Sigmoid colon (tissue), 7 donors: ENCODE data around the gene MAP1LC3B2. TPM values are rescaled to one million over a fixed set of nuclear protein-coding genes. Genes with fewer than 3 reads are reported as not detected.
A peak's percentile ranks its signal among the peaks of the same experiment; 100 is the strongest.

Source experiments
- DNase-seq: peaks from one replicate; pipeline ENCODE4 v3.0.0-alpha.2; 2019
- H3K27ac ChIP-seq, 4 donors: fragments of 200-600 bp; sonication (generic); one replicate each; pipeline ENCODE4 v1.5.1; 2016 to 2019; ENCODE audit warnings: mild to moderate bottlenecking in 1 of 4
- H3K27me3 ChIP-seq, 3 donors: fragments of 200-600 bp; sonication (generic); one replicate each; pipeline ENCODE4 v1.5.1; 2019; ENCODE audit warnings: mild to moderate bottlenecking in 1 of 3
- H3K36me3 ChIP-seq, 4 donors: fragments of 200-600 bp; sonication (generic); one replicate each; pipeline ENCODE4 v1.5.1; 2016 to 2019
- H3K4me1 ChIP-seq, 4 donors: fragments of 200-600 bp; sonication (generic); one replicate each; pipeline ENCODE4 v1.5.1; 2017 to 2019
- H3K4me3 ChIP-seq, 4 donors: fragments of 200-600 bp; sonication (generic); one replicate each; pipeline ENCODE4 v1.5.1; 2017 to 2019; ENCODE audit warnings: mild to moderate bottlenecking in 2 of 4, moderate library complexity in 1 of 4
- H3K9me3 ChIP-seq, 4 donors: fragments of 200-600 bp in 3 of 4; sonication (generic) in 3 of 4; one replicate each; pipeline versions ENCODE4 v1.5.1 to v1.6.1; 2013 to 2019
- EP300 ChIP-seq, 4 donors: sonication (generic); formaldehyde crosslinking; IDR thresholded peaks; one replicate each; pipeline ENCODE4 v1.6.1; 2017; ENCODE audit warnings: antibody characterized with exemption in 4 of 4
- POLR2A ChIP-seq, 2 donors: fragments of 450-650 bp; IDR thresholded peaks; one replicate each; pipeline ENCODE4 v1.6.1; 2016; ENCODE audit warnings: antibody characterized with exemption in 2 of 2, mild to moderate bottlenecking in 2 of 2, moderate library complexity in 2 of 2
- POLR2AphosphoS5 ChIP-seq, 4 donors: sonication (generic); formaldehyde crosslinking; IDR thresholded peaks; one replicate each; pipeline ENCODE4 v1.6.1; 2017; ENCODE audit warnings: antibody characterized with exemption in 4 of 4
- WGBS, 2 donors: extraction: QIAGEN DNeasy Blood & Tissue Kit; methylation state at CpG; one replicate each; pipeline ENCODE4 v1.1.7; 2013; 5-methylcytosine and 5-hydroxymethylcytosine counted together
- intact Hi-C: fragments of 100-400 bp; cut with DNase I; formaldehyde crosslinking; loops from one replicate; pipeline ENCODE4 v1.15.1; 2023
- polyA plus RNA-seq, 3 donors: library from polyadenylated mRNA; stranded (reverse); fragments of 200-250 nt; gene quantifications; one replicate each; pipeline ENCODE4 v1.2.3, GENCODE V29; 2013
- total RNA-seq, 4 donors: library from RNA; depleted of rRNA; stranded (reverse); fragments of >200 nt; gene quantifications; one replicate each; pipeline ENCODE4 v1.1.0, GENCODE V29; 2016
- TF ChIP-seq, protein P1 (sequence below), 4 experiments: fragments of 450-650 bp in 3 of 4; fragments of 200-600 bp in 1 of 4; IDR thresholded peaks; one replicate each; pipeline ENCODE4 v1.5.1; 2016 to 2019; ENCODE audit warnings: antibody characterized with exemption in 4 of 4, mild to moderate bottlenecking in 3 of 4, moderate library complexity in 2 of 4
- donor health status: healthy with polysubstance abuse.
- donor health status: Bipolar disorder and iron deficiency.
- donor health status: healthy.

MAP1LC3B2 gene
- total and polyA plus RNA-seq, 7 donors = 0.90 to 6.2 (median 2.9) TPM; not detected in 3

DNA sequence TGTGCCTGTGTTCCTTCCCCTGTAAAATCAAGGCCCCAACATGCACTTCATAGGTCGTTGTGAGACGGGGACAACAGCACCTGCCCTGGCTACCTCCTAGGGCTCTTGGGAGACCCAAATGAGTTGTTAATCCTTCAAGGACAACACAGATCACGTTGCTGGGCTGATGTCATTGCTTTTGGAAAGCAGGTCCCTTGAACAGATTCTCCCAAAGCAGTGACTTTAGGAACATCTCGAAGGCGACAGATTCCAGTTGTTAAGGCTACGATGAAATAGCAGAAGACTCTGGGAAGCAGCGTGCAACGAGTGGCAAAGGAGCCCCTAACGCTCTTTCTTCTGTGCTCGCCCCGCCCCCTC, 26.2 kb upstream of the MAP1LC3B2 start:
- no peaks in the 10 kb centered on the region for H3K27me3 ChIP-seq
- no peaks in the 10 kb centered on the region for H3K9me3 ChIP-seq
- H3K4me3 ChIP-seq = peak overlapping the region; percentile 42 to 61 (median 52)
- no peak for DNase-seq
- peaks cover 0 to 35% (median 30%) of the 10 kb centered on the region in 4 donors for H3K4me1 ChIP-seq
- intact Hi-C loops = loop anchor here (5.0 kb wide), 3 partner anchors 64 to 256 kb away; partner anchors contain the start of gene MED13L
- H3K27ac ChIP-seq = peak overlapping the region; percentile 83 to 89 (median 84)
- no peaks in the 10 kb centered on the region for H3K36me3 ChIP-seq
- TF ChIP-seq EP300 (IDR thresholded peaks at IDR 0.05) (no peak), POLR2AphosphoS5 (IDR thresholded peaks at IDR 0.05) (no peak)
- WGBS, 2 donors = 2 to 3% methylated on average over 11 of the region's 11 CpGs

DNA sequence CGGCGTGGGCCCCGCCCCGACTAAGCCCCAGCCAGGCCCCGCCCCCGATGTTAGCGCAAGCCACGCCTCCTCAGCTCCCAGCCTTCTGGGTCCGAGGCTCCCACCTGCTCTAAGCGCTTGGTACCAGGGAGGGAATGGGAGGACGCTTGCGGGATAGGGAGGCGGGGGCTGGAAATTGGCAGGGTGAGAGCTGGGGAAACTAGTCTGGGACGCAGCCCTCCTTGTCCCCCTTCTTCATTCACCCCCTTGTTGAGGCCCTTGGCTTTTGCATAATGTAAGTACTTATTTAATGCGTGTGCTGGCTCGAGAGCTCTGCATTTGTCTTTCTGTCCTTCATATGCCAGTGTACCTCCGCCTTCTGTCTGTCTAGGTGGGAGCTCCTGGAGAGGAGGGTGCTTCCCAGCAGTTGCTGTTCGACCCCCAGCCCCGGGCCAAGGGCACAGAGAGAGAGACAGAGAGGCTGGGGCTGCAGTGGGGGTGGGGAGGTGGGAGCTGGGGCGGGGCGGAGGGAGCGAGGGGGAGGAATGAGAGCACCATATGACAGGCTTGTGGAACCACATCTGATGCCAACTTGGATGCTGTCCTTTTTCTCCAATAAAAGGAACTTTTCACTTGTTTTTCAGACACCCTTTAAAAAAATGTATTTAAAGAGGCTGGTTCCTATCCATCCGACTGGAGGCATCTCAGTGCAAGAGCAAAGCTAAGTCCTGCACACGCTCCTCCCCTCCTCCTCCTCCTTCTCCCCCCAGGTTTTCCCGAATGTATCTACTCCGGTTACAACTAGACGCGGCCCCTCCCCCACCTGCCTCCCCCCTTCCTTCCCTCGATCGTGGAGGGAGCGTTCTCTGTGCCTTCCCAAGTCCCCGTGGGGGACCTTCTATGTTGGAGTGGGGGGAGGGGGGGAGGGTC, 25.6 kb upstream of the MAP1LC3B2 start:
- Histone ChIP-seq H3K27me3 (no peaks in the 10 kb centered on the region), H3K4me1 (peaks cover 0 to 30% (median 28%) of the 10 kb centered on the region in 4 donors), H3K36me3 (no peaks in the 10 kb centered on the region), H3K4me3 (peak overlapping the region; percentile 42 to 61 (median 52)), H3K27ac (peak overlapping the region; percentile 83 to 89 (median 84)), H3K9me3 (no peaks in the 10 kb centered on the region)
- WGBS, 2 donors = 1% methylated on average over 32 of the region's 32 CpGs
- peak; percentile 93 for DNase-seq
- intact Hi-C loops = loop anchor here (2.0 to 5.0 kb wide), 4 partner anchors 64 to 256 kb away; partner anchors contain the start of gene MED13L
- TF ChIP-seq POLR2AphosphoS5 (IDR thresholded peaks at IDR 0.05) (peak; percentile 54 to 79 (median 60)), EP300 (IDR thresholded peaks at IDR 0.05) (peak in 1 of 4 donors; percentile 22), POLR2A (IDR thresholded peaks at IDR 0.05) (no peak)
- TF ChIP-seq, protein P1, sequence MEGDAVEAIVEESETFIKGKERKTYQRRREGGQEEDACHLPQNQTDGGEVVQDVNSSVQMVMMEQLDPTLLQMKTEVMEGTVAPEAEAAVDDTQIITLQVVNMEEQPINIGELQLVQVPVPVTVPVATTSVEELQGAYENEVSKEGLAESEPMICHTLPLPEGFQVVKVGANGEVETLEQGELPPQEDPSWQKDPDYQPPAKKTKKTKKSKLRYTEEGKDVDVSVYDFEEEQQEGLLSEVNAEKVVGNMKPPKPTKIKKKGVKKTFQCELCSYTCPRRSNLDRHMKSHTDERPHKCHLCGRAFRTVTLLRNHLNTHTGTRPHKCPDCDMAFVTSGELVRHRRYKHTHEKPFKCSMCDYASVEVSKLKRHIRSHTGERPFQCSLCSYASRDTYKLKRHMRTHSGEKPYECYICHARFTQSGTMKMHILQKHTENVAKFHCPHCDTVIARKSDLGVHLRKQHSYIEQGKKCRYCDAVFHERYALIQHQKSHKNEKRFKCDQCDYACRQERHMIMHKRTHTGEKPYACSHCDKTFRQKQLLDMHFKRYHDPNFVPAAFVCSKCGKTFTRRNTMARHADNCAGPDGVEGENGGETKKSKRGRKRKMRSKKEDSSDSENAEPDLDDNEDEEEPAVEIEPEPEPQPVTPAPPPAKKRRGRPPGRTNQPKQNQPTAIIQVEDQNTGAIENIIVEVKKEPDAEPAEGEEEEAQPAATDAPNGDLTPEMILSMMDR (IDR thresholded peaks at IDR 0.05) = no peak

GRCh38 chr12:116534311-116535121, 24.7 kb upstream of the MAP1LC3B2 start:
- Histone ChIP-seq H3K9me3 (no peaks in the 10 kb centered on the region), H3K36me3 (no peaks in the 10 kb centered on the region), H3K4me3 (peak overlapping the region; percentile 42 to 61 (median 52)), H3K4me1 (peaks cover 0 to 34% (median 27%) of the 10 kb centered on the region in 4 donors), H3K27ac (peak overlapping the region; percentile 83 to 89 (median 84)), H3K27me3 (no peaks in the 10 kb centered on the region)
- 23 to 29% methylated on average over 30 of the region's 30 CpGs for WGBS, 2 donors
- intact Hi-C loops = loop anchor here (2.0 to 5.0 kb wide), 4 partner anchors 63 to 257 kb away; partner anchors contain the start of gene MED13L
- no peak for TF ChIP-seq POLR2A (IDR thresholded peaks at IDR 0.05)
- peak in 1 of 4 donors; percentile 34 for TF ChIP-seq EP300 (IDR thresholded peaks at IDR 0.05)
- TF ChIP-seq POLR2AphosphoS5 (IDR thresholded peaks at IDR 0.05) = peak; percentile 62 to 83 (median 74)
- TF ChIP-seq, protein P1 (IDR thresholded peaks at IDR 0.05) = no peak
- DNase-seq = peak; percentile 86

DNA sequence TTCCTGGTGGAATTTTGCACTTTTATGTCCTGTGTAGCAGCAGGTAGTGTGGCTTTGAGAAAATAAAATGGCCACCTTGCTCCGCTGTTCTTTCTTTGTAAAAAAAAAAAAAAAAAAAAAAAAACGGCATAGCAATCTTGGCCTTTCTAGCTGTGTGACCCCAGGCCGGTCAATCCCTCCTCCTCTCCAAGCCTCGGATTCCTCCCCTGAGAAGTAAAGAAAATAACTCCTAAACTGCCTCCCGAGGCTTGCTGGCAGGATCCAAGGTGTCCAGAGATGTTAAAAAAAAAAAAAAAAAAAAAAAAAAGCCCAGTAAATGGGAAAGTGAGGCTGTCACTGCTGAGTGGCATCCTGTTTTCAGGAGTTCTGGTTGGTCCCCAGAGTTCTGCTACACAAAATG, 23.9 kb upstream of the MAP1LC3B2 start:
- no peaks in the 10 kb centered on the region for H3K36me3 ChIP-seq
- WGBS, 2 donors = 75 to 78% methylated on average over 5 of the region's 5 CpGs
- H3K27me3 ChIP-seq = no peaks in the 10 kb centered on the region
- H3K4me3 ChIP-seq = no peak overlapping the region
- no peaks in the 10 kb centered on the region for H3K9me3 ChIP-seq
- intact Hi-C loops = loop anchor here (2.0 kb wide), 1 partner anchor 214 kb away; no protein-coding TSS in a partner anchor
- DNase-seq = no peak
- peak overlapping the region; percentile 83 to 89 (median 84) for H3K27ac ChIP-seq
- H3K4me1 ChIP-seq = peaks cover 0 to 36% (median 31%) of the 10 kb centered on the region in 4 donors
- no peak for TF ChIP-seq EP300 (IDR thresholded peaks at IDR 0.05)
- TF ChIP-seq POLR2AphosphoS5 (IDR thresholded peaks at IDR 0.05) = no peak
- TF ChIP-seq, protein P1 (IDR thresholded peaks at IDR 0.05) = no peak
- no peak for TF ChIP-seq POLR2A (IDR thresholded peaks at IDR 0.05)
